ENCODE results near the gene ITGB3.

ITGB3 gene

DNA sequence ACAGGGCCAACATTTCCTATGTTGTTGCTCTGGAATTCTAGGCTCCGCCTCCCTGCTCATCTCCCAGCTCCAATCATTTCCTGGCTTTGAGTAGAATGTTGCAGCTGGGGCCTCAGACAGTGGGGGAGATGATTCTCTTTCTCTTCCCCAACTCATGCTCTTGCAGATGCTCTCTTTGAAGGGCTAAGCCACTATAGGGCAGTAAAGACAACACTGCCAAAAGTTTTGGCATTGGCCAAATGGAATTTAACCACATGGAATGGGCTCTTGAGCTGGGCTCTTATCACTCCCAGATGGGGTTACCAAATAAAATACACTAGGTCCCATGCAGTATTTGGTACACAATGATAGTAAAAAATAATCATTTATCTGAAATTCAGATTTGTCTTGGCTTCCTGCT is 50.6 kb downstream of the ITGB3 start:
- FAIRE-seq: no peak

DNA sequence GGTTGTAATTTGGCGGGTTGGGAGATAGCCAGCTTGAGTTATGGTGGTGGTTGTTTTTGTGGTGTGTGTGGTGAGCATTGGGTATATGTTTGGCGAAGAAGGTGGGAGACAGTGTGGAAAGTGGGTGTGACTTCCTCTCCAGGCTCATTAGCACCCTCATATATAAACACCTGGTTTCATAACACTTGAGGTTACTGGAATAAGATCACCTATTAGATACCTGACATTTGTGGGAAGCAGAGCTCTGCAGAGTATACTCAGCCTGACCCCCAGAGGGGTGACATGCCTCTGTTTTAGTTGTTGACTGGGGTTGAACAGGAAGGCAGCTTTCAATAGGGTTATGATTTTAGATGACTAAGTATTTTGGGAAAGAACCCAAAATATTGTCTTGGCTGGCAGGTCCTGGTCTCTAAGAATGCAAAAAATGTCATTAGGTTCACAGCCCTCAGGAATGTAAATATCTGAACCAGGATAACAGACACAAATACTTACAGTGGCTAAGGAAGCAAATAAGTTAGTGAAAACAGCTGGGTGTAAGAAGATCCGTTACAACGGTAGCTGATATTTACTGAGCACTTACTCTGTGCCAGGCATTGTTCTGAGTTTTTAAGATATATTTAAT is 51.8 kb downstream of the ITGB3 start:
- FAIRE-seq: no peak

DNA sequence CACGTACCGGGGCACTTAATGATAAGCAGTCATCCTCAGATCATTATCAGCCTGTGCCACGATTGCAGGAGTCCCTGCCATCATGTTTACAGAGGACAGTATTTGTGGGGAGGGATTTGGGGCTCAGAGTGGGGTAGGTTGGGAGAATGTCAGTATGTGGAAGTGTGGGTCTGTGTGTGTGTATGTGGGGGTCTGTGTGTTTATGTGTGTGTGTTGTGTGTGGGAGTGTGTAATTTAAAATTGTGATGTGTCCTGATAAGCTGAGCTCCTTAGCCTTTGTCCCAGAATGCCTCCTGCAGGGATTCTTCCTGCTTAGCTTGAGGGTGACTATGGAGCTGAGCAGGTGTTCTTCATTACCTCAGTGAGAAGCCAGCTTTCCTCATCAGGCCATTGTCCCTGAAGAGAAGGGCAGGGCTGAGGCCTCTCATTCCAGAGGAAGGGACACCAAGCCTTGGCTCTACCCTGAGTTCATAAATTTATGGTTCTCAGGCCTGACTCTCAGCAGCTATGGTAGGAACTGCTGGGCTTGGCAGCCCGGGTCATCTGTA is 56.6 kb downstream of the ITGB3 start:
- FAIRE-seq: no peak

DNA sequence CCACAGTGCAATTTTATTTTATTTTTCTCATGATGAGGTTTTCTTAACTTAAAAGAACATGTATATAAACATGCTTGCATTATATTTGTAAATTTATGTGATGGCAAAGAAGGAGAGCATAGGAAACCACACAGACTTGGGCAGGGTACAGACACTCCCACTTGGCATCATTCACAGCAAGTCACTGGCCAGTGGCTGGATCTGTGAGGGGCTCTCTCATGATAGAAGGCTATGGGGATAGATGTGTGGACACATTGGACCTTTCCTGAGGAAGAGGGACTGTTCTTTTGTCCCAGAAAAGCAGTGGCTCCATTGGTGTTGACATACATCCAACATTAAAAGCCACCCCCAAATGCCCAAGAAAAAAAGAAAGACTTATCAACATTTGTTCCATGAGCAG is 57.8 kb downstream of the ITGB3 start:
- FAIRE-seq: no peak

DNA sequence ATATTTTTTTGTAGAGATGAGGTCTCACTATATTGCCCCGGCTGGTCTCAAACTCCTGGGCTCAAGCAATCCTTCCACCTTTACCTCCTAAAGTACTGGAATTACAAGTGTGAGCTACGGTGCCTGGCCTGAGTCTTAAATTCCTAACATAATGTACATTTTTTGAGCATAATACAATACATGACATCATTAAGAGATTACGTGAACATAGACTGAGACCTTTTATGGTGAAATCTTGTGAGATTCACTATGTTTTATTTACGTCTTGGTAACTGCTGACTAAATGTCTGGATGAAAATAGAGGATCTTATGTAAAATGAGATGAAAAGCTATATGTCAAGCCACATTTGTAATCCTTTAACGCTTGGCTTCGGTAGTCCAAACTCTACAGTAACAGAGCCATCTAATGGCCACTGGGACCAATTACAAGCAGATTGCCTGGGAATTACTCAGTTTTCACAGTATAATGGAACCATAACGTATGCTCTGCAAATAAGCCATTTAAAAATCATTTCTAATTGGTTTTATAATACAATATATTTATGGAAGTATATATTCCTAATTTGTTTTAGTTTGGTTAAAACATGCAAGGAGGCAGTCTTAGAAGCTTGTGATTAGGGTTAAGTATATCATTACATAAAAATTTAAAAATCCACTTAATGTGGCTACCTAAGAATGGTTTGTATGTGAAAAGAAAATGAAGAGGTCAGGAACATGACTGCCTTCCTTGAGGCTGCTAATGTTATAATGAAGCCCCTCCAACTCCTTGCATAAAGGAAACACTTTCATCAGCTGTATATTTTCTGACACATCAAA is 62.0 kb downstream of the ITGB3 start:
- FAIRE-seq: peak; percentile 95

DNA sequence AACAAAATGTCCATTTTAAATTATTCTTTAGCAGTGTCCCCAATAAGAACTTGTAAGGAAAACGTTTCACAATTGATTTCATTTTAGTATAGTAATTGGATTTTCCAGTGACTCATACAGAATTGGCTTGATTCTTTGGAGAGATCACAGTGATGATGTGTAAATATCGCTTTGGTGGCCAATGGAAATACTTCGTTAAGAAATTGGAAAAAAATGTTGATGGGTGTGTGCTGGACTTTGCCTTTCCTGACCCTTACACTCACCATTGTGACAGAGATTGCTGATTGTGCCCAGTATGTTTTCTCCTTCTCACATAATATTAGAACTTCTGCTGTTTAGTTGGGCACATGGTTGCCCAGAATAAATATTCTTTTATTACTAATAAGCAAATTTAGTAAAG is 62.7 kb downstream of the ITGB3 start:
- no peak for FAIRE-seq

DNA sequence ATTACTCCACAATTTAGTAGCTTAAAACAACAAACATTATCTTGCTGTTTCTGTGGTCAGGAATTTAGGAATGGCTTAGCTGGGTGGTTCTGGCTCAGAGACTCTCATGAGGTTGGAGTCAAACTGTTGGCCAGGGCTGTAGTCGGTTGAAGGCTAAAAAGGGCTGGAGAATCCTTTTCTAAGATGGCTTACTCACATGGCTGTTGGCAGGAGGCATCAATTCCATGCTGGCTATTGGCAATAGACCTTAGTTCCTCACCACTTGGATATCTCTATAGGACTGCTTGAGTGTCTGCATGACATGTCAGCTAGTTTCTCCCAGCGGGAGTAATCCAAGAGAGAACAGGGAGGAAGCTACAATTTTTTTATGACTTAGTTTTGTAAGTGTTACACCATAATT is 63.5 kb downstream of the ITGB3 start:
- no peak for FAIRE-seq

DNA sequence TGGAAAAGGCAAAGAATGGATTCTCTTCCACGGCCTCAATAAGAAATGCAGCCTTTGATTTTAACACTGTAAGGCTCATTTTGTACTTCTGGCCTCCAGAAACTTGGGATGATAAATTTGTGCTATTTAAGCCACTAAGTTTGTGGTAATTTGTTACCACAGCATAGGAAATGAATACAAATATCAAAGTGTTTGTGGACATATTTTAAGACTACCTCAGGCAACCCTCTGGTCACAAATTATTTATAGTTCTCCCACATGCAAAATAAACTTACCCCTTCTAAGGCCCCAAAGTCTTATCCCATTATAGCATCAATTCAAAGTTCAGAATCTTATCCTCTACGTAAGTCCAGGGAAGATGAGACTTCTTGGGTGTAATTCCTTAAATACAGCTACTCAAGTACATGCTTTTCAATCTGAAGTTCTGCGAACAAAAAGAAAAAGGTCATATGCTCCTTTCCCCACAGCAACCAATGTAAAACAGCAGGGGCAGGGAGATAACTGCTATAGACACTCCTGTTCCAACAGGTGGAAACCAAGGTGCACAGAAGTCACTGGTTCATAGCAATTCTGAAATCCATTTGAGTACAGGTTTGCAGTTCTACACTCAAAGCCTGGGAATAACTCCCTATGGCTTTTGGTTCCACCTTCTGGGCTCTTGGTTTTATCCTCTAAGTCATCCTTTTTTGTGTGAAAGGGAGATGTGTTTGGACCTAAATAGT is 64.7 kb downstream of the ITGB3 start:
- FAIRE-seq: no peak

DNA sequence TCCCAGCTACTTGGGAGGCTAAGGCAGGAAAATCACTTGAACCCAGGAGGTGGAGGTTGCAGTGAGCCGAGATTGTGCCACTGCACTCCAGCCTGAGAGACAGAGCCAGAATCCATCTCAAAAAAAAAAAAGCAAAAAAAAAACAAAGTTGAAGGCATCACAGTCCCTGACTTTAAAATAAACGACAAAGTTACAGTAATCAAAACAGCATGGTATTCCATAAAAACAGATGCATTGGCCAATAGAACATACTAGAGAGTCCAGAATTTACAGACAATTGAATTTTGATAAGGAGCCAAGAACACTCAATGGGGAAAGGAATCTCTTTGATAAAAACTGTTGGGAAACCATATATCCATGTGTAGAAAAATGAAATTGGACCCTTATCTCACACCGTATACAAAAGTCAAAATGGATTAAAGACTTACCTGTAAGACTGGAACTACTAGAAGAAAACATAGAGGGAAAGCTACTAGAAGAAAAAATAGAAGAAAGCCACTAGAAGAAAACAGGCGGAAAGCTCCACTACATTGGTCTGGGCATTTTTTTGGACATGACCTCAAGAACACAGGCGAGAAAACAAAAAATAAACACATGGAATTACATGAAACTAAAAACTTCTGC is 67.4 kb downstream of the ITGB3 start:
- FAIRE-seq: no peak

DNA sequence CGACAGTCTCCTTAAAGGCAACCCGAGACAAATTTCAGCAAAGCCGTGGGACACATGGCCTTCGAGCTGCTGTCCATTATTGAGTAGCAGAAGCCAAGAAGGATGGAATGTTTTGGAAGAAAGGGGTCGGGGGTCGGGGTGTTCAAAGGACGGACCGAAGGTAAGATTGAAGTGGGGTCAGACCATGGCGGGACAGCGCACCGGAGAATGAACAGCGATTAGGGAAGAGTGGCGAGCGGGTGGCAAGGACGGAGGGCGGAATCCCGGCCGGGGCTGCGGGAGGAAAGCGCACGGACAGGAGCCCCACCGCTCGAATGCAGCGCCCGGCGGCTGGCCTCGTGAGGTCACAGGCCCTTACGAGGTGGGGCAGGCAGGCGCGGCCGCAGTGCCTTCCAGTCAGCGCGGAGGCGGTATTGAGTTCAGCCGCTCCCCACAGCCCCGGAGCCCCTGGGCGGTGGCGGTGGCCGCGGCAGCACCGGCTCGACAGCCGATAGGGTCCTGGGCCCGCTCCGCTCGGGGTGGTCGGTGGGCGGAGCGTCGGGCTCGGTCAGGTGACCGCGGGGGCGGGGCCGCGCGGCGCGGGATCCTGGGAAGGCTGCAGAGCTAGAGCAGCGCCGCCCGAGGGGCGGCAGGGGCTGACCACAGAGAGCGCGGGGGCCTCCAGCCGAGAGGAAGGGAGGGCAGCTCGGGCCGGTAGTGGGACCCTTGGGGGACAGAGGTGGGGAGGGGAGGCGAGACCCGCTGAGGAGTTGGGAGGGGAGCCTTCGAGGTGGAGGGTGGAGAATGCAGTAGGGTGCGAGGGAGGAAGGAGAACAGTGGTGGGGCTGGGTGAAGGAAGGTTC is 70.0 kb downstream of the ITGB3 start, which contains the start of gene EFCAB13:
EFCAB13 (plus strand) TSS at position 574 of the 842 bp plus-strand sequence. CDS start 4,399 bp downstream, outside the sequence.
- no peak for FAIRE-seq

DNA sequence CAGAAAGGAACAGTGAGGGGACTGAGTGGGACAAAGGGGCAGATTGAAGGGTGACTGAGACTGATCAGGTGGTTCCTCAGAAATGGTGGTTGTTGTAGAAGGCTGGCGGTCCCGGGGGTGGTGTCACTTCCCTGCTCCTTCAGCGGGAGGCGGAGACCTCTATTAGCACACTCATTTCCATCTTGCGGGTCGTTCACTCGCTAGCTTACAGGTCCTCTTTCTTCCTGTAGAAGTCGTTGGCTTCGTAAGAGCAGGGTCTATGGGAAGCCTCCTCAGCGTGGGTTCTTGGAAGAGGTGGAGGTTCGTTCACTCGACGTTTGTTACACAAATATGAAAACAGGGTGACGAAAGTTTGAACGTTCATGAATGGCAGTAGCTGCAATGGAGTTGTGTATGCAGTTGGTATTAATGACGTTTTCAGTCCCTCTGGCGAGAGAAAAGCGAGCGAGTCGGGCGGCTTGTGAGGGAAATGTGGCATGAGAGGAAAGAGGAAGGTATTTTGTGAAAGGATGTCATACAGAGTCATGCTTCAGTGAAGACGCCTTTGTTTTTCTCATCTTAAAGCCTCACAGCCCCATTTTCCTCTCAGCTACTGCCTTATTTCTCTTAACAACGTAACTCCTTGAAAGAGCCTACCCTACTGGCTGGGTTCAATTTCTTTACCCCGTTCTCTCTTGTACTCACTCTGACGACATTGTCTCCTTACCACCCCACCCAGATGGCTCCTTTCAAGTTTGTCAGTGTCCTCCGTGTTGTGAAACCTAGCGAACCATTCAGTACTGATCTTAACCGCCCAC is 70.8 kb downstream of the ITGB3 start:
- FAIRE-seq: no peak

DNA sequence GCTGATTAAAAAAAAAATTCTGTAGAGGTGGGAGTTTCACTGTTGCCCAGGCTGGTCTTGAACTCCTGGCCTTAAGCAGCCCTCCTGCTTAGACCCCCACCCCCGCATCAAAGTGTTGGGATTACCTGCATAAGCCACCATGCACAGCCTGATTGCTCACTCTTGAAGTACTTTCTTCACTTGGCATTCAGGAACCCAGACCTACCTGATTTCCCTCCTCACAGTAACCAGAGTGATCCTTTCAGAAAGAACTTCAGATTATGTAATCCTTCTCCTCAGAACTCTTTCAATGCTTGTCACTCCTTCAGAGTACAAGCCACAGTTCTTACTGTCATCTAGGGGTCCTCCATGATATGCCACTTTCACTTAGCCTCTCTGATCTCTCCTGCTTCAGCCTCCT is 71.5 kb downstream of the ITGB3 start:
- FAIRE-seq: no peak

DNA sequence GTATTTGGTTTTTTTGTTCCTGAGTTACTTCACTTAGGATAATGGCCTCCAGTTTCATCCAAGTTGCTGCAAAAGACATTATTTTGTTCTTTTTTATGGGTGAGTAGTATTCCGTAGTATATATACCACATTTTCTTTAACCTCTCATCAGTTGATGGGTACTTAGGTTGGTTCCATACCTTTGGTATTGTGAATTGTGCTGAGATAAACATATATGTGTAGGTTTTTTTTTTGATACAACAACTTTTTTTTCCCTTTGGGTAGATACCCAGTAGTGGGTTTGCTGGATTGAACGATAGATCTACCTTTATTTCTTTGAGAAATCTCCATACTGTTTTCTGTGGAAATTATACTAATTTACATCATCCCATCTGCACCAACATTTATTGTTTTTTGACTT is 76.9 kb downstream of the ITGB3 start:
- no peak for FAIRE-seq

DNA sequence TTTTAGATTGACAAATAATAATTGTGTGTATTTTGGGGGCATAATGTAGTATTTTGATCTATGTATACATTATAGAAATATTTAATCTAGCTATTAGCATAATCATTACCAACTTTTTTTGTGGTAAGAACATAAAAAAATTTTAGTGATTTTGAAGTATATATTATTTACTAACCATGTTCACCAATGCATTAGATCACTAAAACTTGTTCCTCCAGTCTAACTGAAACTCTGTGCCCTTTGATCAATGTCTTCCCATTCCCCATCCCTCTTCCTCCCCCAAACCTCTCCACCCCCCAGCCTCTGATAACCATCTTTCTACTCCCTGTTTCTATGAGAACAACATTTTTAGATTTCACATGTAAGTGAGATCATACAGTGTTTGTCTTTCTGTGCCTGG is 78.7 kb downstream of the ITGB3 start:
- FAIRE-seq: no peak

DNA sequence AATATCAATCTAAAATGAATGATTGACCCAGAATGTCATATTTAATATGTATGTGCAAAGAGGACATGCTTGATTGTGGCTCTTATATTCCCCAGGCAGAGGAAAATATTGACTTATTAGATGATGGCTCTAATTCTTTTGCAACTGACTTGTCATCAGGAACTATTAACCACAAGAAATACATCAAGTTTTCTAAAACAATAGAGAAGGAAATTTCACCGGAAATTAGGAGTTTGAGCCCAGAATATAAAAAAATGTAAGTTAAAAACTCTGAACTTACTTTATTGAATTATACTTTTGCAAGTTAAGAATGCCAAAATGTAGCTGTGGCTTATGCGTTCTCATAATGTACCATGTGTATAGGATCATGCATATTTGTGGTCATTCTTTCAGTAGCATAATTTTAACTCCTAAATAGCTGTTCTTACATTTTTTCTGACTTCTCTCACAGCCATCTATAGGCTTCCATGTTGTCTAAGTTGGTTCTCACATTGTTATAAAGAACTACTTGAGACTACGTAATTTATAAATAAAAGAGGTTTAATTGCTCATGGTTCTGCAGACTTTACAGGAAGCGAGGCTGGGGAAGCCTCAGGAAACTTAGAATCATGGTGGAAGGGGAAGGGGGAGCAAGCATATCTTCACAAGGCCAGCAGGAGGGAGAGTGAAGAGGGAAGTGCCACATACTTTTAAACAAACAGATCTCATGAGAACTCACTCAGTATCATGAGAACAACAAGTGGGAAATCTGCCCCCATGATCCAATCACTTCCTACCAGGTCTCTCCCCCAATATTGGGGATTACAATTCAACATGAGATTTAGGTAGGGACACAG is 81.7 kb downstream of the ITGB3 start:
- no peak for FAIRE-seq

DNA sequence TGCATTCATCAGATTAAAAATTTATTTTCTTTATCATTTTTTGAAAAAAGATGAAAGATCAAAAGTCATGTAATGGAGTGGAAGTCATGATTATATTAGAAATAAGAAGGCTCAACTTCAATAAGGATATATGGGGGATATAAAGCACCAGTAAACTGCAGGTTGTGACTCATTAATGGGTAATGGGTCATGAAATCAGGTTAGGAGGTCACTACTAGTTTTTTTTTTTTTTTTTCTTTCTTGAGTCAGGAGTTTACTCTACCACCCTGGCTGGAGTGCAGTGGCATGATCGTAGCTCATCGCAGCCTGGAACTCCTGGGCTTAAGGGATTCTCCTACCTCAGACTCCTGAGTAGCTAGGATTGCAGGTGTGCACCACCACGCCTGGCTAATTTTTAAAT is 84.4 kb downstream of the ITGB3 start:
- FAIRE-seq: no peak

DNA sequence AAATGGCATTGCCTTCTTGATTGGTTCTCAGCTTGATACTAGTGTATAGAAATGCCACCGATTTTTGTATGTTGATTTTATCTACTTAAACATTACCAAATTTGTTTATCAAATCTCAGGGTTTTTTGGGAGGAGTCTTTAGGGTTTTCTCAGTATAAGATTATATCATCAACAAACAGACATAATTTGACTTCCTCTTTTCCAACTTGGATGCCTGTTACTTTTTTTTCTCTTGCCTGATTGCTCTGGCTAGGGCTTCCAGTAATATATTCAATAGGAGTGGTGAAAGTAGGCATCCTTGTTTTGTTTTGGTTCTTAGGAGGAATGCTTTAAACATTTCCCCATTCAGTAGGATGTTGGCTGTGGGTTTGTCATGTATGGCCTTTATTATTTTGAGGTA is 99.2 kb downstream of the ITGB3 start:
- FAIRE-seq: no peak

DNA sequence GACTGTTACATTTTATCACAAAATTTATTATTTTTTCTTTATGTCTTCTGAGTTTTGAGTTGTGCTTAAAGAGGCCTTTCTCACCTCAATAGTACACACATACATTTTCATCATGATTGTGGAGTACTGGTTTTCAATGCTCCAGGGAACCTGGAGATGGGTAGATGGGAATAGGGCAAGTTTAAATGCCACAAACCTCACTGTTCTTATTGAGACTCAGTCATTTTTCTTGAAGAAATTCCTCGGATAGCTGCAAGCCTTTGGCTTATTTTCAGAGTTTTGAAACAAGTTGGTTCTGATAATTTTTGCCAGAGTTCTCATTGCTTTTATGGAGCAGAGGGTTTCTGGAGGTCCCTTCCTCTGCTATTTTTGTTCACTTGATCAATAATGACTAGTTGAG is 105.0 kb downstream of the ITGB3 start:
- no peak for FAIRE-seq

Measured in TTC549 (cell line).